Tibial nerve (tissue), 4 donors: Measurements from ENCODE around the gene RAD9B.
"Not testable (repeated sequence)": the region's sequence is repeated elsewhere in the genome, so short reads cannot be mapped to it uniquely, and the experiment has no call there.

ENCODE experiments used
- EP300 ChIP-seq, 2 donors: sonication (generic); formaldehyde crosslinking; IDR thresholded peaks; one replicate each; pipeline ENCODE4 v1.6.1; 2017; ENCODE audit warnings: antibody characterized with exemption in 2 of 2, mild to moderate bottlenecking in 1 of 2
- TF ChIP-seq, protein P1 (sequence below), 5 experiments: fragments of 200-600 bp in 3 of 5; fragments of 450-650 bp in 2 of 5; sonication (generic) in 3 of 5; IDR thresholded peaks; one replicate each; pipeline ENCODE4 v1.5.1; 2016 to 2019; ENCODE audit warnings: antibody characterized with exemption in 5 of 5, mild to moderate bottlenecking in 3 of 5, moderate library complexity in 2 of 5

DNA sequence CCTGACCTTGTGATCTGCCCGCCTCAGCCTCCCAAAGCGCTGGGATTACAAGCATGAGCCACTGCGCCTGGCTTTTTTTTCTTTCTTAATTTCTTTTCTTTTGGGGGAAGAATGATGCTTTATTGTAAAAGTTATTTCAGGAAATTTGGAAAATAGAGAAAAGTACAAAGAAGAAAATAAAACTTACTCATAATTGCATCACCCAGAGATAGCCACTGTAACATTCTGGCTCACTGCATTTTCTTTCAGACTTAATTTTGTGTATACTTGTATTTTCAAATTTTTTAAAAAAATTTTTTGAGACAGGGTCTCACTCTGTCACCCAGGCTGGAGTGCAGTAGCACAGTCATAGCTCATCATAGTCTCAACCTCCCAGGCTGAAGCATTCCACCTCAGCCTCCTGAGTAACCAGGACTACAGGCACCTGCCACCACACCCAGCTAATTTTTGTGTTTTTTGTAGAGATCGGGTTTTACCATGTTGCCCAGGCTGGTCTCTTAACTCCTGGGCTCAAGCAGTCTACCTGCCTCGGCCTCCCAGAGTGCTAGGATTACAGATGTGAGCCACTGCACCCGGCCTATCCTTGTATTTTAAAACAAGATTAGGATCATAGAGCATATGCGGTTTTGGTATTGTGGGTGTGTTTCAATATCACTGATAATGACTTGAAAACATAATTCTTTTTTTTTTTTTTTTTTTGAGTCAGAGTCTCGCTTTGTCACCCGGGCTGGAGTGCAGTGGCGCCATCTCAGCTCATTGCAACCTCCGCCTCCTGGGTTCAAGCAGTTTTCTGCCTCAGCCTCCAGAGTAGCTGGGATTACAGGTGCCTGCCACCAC is 19.0 kb downstream of the RAD9B start:
- TF ChIP-seq EP300 (IDR thresholded peaks at IDR 0.05): not testable (repeated sequence)
- TF ChIP-seq, protein P1, sequence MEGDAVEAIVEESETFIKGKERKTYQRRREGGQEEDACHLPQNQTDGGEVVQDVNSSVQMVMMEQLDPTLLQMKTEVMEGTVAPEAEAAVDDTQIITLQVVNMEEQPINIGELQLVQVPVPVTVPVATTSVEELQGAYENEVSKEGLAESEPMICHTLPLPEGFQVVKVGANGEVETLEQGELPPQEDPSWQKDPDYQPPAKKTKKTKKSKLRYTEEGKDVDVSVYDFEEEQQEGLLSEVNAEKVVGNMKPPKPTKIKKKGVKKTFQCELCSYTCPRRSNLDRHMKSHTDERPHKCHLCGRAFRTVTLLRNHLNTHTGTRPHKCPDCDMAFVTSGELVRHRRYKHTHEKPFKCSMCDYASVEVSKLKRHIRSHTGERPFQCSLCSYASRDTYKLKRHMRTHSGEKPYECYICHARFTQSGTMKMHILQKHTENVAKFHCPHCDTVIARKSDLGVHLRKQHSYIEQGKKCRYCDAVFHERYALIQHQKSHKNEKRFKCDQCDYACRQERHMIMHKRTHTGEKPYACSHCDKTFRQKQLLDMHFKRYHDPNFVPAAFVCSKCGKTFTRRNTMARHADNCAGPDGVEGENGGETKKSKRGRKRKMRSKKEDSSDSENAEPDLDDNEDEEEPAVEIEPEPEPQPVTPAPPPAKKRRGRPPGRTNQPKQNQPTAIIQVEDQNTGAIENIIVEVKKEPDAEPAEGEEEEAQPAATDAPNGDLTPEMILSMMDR (IDR thresholded peaks at IDR 0.05): not testable (repeated sequence)
